ENCODE results near the gene MCCC1. TPM values are rescaled to one million over a fixed set of nuclear protein-coding genes. Genes with fewer than 3 reads are reported as not detected.

MCCC1 gene
- 16.7 TPM for total RNA-seq

DNA sequence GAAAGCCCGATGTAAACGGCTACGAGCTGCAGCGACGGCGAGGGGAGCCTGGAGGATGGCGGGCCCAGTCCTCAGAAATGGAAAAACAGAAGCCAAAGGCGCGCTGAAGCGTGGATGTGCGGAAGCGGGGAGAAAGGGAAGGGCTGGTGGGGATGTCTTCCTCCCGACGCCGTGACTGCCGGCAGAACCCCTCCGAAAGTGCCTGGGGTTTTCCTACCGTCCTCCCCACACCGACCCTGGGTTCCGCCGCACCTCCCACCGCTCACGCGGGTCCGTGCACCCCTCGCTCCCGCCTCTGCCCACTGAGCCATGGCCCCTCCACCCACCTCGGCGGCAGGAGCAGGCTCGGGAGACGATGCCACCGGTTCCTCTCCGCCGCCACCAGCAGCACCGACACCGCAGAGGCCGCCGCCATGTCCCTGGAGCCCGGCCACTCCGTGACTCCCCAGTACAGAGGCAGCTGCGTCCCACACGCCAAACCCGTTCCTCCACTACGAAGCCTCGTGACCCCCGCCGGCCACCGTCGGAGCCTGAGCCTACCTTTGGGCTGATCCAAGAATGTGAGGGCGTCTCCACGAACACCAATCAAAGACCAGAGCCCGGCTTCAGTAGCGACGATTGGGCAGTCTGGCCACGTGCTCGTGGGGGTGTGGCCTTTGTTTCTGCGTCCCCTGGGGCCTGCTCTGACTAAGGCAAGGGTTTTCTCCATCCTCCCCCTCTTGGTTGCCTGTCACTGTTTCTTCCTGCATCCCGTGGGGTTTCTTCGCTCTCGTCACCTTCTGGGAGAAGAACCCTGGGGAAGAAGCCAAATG lies at the start of gene MCCC1:
Gene MCCC1, minus strand, starts transcription at position 471 of the 812 bp plus-strand sequence. Its CDS starts 56 bp downstream, at position 415.
- Histone ChIP-seq H3K4me1 (ENCODE audit: insufficient read depth, low read length) (peaks cover 15% of the 10 kb centered on the region), H3K9me3 (ENCODE audit: low read depth, low read length) (no peaks in the 10 kb centered on the region), H3K27me3 (ENCODE audit: insufficient read depth, low read length) (no peaks in the 10 kb centered on the region), H3K4me3 (ENCODE audit: low read length) (peak within 1 kb of the TSS; percentile 87)

GRCh38 chr3:183148056-183148455 lies 48.8 kb upstream of the MCCC1 start:
- Histone ChIP-seq H3K4me3 (ENCODE audit: low read length) (no peak overlapping the region), H3K4me1 (ENCODE audit: insufficient read depth, low read length) (peaks cover 4% of the 10 kb centered on the region), H3K27me3 (ENCODE audit: insufficient read depth, low read length) (peaks cover 11% of the 10 kb centered on the region), H3K9me3 (ENCODE audit: low read depth, low read length) (no peaks in the 10 kb centered on the region)

- no peaks in the 10 kb centered on the region for H3K9me3 ChIP-seq (ENCODE audit: low read depth, low read length)
- peaks cover 19% of the 10 kb centered on the region for H3K27me3 ChIP-seq (ENCODE audit: insufficient read depth, low read length)
- no peak overlapping the region for H3K4me3 ChIP-seq (ENCODE audit: low read length)
- H3K4me1 ChIP-seq (ENCODE audit: insufficient read depth, low read length), result no peaks in the 10 kb centered on the region
Observed at GRCh38 chr3:183144363-183144762, 45.1 kb upstream of the MCCC1 start.

GRCh38 chr3:183142199-183142598 lies 42.9 kb upstream of the MCCC1 start:
- H3K4me3 ChIP-seq (ENCODE audit: low read length), result no peak overlapping the region
- H3K4me1 ChIP-seq (ENCODE audit: insufficient read depth, low read length), result no peaks in the 10 kb centered on the region
- no peaks in the 10 kb centered on the region for H3K9me3 ChIP-seq (ENCODE audit: low read depth, low read length)
- H3K27me3 ChIP-seq (ENCODE audit: insufficient read depth, low read length), result peaks cover 8% of the 10 kb centered on the region

DNA sequence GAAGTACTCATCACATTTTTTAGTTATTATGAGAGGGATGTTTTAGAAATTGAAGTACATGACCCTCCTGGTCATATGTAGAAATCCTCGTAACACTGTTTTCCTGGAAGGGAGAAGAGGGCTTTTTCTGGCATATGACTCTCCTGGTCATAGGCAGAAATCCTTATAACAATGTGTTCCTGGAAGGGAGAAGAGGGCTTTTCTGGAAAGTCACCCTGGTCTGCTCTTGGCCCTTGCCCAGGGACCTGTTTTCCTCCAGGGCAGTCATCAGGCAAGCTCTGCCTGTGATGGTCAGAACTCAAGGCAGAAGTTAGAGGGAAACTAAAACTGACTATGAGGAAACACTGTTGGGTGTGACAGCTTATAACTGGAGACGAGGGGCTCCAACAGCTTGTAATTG lies 35.5 kb upstream of the MCCC1 start:
- Histone ChIP-seq H3K4me1 (ENCODE audit: insufficient read depth, low read length) (no peaks in the 10 kb centered on the region), H3K9me3 (ENCODE audit: low read depth, low read length) (peaks cover 1% of the 10 kb centered on the region), H3K27me3 (ENCODE audit: insufficient read depth, low read length) (no peaks in the 10 kb centered on the region), H3K4me3 (ENCODE audit: low read length) (no peak overlapping the region)

GRCh38 chr3:183132409-183132808 lies 33.1 kb upstream of the MCCC1 start:
- Histone ChIP-seq H3K4me1 (ENCODE audit: insufficient read depth, low read length) (no peaks in the 10 kb centered on the region), H3K27me3 (ENCODE audit: insufficient read depth, low read length) (no peaks in the 10 kb centered on the region), H3K9me3 (ENCODE audit: low read depth, low read length) (peaks cover 12% of the 10 kb centered on the region), H3K4me3 (ENCODE audit: low read length) (no peak overlapping the region)

DNA sequence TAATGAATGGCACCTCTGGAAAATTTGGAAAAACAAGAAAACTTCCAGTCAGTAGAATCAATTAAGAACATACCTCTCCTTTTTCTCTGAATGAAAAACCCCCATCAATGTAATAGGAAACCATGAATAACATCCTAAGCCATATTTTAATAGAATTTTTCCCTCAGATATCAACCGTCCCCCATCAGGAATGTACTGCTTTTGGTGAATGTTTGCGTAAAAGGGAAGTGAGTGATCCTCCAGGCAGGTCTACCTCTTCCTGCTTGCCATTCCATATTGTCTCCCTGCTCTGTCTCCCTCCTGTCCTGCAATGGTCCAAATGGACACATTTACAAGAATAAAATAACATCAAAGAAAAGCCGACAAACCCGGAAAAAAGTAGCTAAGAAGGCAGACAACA lies 32.4 kb upstream of the MCCC1 start:
- H3K27me3 ChIP-seq (ENCODE audit: insufficient read depth, low read length), result no peaks in the 10 kb centered on the region
- no peak overlapping the region for H3K4me3 ChIP-seq (ENCODE audit: low read length)
- H3K9me3 ChIP-seq (ENCODE audit: low read depth, low read length), result peaks cover 12% of the 10 kb centered on the region
- no peaks in the 10 kb centered on the region for H3K4me1 ChIP-seq (ENCODE audit: insufficient read depth, low read length)

GRCh38 chr3:183131186-183131725 lies 32.0 kb upstream of the MCCC1 start:
- no peaks in the 10 kb centered on the region for H3K4me1 ChIP-seq (ENCODE audit: insufficient read depth, low read length)
- peaks cover 12% of the 10 kb centered on the region for H3K9me3 ChIP-seq (ENCODE audit: low read depth, low read length)
- no peak overlapping the region for H3K4me3 ChIP-seq (ENCODE audit: low read length)
- H3K27me3 ChIP-seq (ENCODE audit: insufficient read depth, low read length), result no peaks in the 10 kb centered on the region

DNA sequence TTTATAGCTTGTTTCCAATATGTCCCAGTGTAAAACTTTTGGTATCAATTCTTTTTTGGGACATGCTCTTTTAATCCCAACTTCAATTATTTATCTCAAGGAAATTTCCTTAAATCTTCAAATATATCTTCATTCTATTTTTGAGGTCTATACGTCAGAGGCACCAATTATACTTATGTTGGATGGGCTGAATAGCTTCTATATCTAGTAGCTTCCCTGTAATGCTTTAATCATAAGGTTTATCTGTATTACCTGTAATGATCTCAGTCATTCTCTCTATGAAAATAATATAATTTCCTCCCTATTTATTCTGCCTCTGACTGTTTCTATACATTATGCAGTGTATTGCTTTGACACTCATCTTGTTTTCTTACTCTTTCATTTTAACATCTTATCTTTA lies 29.9 kb upstream of the MCCC1 start:
- Histone ChIP-seq H3K9me3 (ENCODE audit: low read depth, low read length) (peaks cover 12% of the 10 kb centered on the region), H3K27me3 (ENCODE audit: insufficient read depth, low read length) (peaks cover 2% of the 10 kb centered on the region), H3K4me3 (ENCODE audit: low read length) (no peak overlapping the region), H3K4me1 (ENCODE audit: insufficient read depth, low read length) (no peaks in the 10 kb centered on the region)

DNA sequence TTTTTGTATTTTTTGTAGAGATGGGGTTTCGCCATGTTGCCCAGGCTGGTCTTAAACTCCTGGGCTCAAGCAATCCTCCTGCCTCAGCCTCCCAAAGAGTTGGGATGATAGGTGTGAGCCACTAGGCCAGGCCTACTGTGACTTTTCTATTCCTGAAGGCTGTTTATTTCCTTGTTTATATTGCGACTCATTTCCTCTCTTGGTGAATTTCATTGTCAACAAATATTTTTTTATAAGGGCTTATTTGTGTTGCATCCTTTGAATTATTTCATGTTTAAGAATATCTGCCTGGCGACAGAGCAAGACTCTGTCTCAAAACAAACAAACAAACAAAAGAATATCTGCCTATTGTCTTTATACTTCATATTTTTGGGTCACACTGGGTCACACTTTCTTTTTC lies 29.4 kb upstream of the MCCC1 start:
- Histone ChIP-seq H3K27me3 (ENCODE audit: insufficient read depth, low read length) (peaks cover 2% of the 10 kb centered on the region), H3K4me3 (ENCODE audit: low read length) (no peak overlapping the region), H3K9me3 (ENCODE audit: low read depth, low read length) (peaks cover 12% of the 10 kb centered on the region), H3K4me1 (ENCODE audit: insufficient read depth, low read length) (no peaks in the 10 kb centered on the region)

DNA sequence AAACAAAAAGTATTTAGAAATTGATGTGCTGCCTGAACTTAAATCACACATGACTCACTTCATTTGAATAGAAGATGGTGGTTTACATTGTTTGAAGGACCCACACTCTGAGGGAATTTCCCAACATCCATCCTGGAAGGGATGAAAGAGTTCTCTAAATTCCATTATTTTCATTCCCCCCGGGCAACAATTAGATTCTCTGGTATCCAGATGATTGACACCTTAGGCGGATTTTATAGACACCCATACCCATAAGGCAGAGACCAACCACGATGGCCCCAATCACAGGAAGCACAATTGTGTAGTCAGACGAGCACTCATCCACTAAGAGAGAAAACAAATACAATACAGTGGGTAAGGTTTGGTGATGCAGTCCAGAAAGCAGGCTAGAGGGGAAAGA lies 24.6 kb upstream of the MCCC1 start:
- H3K27me3 ChIP-seq (ENCODE audit: insufficient read depth, low read length), result peaks cover 5% of the 10 kb centered on the region
- no peaks in the 10 kb centered on the region for H3K4me1 ChIP-seq (ENCODE audit: insufficient read depth, low read length)
- no peak overlapping the region for H3K4me3 ChIP-seq (ENCODE audit: low read length)
- H3K9me3 ChIP-seq (ENCODE audit: low read depth, low read length), result peaks cover 1% of the 10 kb centered on the region

DNA sequence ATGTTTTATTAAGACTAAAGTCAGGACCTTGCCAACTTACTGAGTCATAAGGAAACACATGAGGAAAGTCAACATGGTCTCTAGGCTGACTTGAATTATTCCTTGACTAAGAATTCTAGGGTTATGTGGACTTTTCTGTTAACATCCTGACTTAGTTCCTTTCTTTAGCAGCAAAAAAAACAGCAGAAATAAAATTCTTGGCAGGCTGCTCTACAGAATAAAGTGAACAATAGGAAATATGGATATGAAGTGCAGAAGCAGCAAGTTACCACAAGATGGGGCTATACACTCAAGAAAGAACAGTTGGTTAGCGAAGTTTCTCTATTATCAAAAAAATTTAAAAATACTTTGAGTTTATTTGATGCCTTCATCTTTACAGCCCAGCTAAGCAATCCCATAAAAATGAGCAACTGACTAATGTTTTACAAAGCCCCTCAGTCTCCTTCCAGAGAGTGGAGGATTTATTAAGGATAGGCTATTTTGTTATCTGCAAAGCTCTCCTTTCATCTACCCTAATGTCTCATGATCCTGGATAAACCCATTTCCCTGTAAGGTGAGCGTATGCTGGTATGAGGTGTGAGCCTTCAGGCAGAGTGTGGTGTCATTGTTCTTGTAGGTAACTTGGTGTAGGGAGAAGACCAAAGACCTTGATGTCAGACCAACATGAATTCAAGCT lies 23.1 kb upstream of the MCCC1 start:
- Histone ChIP-seq H3K4me1 (ENCODE audit: insufficient read depth, low read length) (no peaks in the 10 kb centered on the region), H3K9me3 (ENCODE audit: low read depth, low read length) (no peaks in the 10 kb centered on the region), H3K4me3 (ENCODE audit: low read length) (no peak overlapping the region), H3K27me3 (ENCODE audit: insufficient read depth, low read length) (peaks cover 5% of the 10 kb centered on the region)

DNA sequence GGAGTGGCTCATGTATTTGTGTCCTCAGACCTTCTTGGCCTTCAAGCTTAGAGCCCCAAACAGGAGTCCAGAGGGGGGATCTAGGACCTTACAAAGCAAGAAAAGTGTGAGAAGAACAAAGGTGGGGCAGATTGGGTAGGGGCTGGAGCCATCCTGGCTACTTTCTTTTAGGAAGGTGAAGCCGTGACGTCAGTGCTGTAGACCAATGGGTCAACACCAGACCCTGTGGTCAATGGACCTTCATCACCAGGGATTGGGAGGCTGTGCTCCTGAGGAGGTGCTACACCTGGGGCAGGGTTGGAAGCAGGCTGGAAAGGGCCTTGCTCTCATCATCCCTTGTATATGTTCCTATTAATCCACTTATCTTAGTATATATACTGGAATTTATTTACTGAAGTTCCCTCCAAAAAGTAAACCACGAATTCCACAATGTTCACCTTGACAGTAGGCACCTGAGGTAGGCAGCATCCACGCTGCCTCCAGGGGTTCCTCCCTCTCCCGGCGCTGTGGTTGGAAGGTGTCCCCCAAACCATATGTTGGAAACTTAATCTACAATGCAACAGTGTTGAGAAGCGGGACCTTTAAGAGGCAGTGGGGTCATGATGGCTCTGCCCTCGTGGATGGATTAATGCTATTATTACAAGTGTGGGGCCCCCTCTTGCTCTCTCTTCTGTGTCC lies 21.4 kb upstream of the MCCC1 start:
- H3K9me3 ChIP-seq (ENCODE audit: low read depth, low read length), result no peaks in the 10 kb centered on the region
- peaks cover 9% of the 10 kb centered on the region for H3K4me1 ChIP-seq (ENCODE audit: insufficient read depth, low read length)
- peaks cover 10% of the 10 kb centered on the region for H3K27me3 ChIP-seq (ENCODE audit: insufficient read depth, low read length)
- no peak overlapping the region for H3K4me3 ChIP-seq (ENCODE audit: low read length)

- Histone ChIP-seq H3K9me3 (ENCODE audit: low read depth, low read length) (no peaks in the 10 kb centered on the region), H3K4me1 (ENCODE audit: insufficient read depth, low read length) (peaks cover 19% of the 10 kb centered on the region), H3K4me3 (ENCODE audit: low read length) (no peak overlapping the region), H3K27me3 (ENCODE audit: insufficient read depth, low read length) (peaks cover 6% of the 10 kb centered on the region)
Observed at GRCh38 chr3:183117056-183117455, 17.8 kb upstream of the MCCC1 start.

GRCh38 chr3:183116025-183116614 lies 16.8 kb upstream of the MCCC1 start:
- Histone ChIP-seq H3K27me3 (ENCODE audit: insufficient read depth, low read length) (peaks cover 6% of the 10 kb centered on the region), H3K9me3 (ENCODE audit: low read depth, low read length) (no peaks in the 10 kb centered on the region), H3K4me1 (ENCODE audit: insufficient read depth, low read length) (peaks cover 19% of the 10 kb centered on the region), H3K4me3 (ENCODE audit: low read length) (no peak overlapping the region)

Data from mononuclear cell (primary cell).